ENCODE data around the gene POPDC2.
"Not testable (repeated sequence)": the region's sequence is repeated elsewhere in the genome, so short reads cannot be mapped to it uniquely, and the experiment has no call there.

DNA sequence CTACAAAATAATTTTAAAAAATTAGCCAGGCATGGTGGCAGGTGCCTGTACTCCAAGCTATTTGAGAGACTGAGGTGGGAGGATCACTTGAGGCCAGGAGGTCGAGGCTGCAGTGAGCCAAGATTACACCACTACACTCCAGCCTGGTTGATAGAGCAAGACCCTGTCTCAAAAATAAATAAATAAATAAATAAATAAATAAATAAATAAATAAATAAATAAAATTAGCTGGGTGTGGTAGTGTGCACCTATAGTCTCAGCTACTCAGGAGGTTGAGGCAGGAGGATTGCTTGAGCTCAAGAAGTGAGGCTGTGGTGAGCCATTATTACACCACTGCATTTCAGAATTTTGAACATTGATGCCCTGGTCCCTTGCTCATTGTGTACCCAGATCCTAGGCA, 65.5 kb downstream of the POPDC2 start:
- not testable (repeated sequence) for TF ChIP-seq EZH2 (IDR thresholded peaks at IDR 0.05; ENCODE audit: borderline replicate concordance, low read length)
- TF ChIP-seq, protein P1, sequence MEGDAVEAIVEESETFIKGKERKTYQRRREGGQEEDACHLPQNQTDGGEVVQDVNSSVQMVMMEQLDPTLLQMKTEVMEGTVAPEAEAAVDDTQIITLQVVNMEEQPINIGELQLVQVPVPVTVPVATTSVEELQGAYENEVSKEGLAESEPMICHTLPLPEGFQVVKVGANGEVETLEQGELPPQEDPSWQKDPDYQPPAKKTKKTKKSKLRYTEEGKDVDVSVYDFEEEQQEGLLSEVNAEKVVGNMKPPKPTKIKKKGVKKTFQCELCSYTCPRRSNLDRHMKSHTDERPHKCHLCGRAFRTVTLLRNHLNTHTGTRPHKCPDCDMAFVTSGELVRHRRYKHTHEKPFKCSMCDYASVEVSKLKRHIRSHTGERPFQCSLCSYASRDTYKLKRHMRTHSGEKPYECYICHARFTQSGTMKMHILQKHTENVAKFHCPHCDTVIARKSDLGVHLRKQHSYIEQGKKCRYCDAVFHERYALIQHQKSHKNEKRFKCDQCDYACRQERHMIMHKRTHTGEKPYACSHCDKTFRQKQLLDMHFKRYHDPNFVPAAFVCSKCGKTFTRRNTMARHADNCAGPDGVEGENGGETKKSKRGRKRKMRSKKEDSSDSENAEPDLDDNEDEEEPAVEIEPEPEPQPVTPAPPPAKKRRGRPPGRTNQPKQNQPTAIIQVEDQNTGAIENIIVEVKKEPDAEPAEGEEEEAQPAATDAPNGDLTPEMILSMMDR (IDR thresholded peaks at IDR 0.05; ENCODE audit: low read length) = not testable (repeated sequence)

All from OCI-LY1 (cell line).